ENCODE measurements around the gene INTS7. TPM values are rescaled to one million over a fixed set of nuclear protein-coding genes. Genes with fewer than 3 reads are reported as not detected.
"Not testable (repeated sequence)": the region's sequence is repeated elsewhere in the genome, so short reads cannot be mapped to it uniquely, and the experiment has no call there.

The INTS7 gene
- total RNA-seq, 2 donors from 2014 or later = 6.6 to 8.6 TPM

- intact Hi-C loops (cut with DNase I) = no loop called here
- peaks cover 0 to 3% of the 10 kb centered on the region in 2 donors for H3K36me3 ChIP-seq (replicated peaks in 1 of 2; ENCODE audit: insufficient read depth in 1 of 2, low read depth in 2 of 2)
These were observed 75.7 kb downstream of the INTS7 start for GRCh38 chr1:211959680-211960079.

GRCh38 chr1:211959221-211959620 lies 76.1 kb downstream of the INTS7 start:
- no peaks in the 10 kb centered on the region for H3K9me3 ChIP-seq
- WGBS, 2 donors = 93 to 96% methylated on average over 7 to 8 of the region's 8 CpGs
- ATAC-seq = no peak

More at GRCh38 chr1:211959680-211960079, 75.7 kb downstream of the INTS7 start:
- H3K4me1 ChIP-seq = no peaks in the 10 kb centered on the region
- no peak for DNase-seq
- TF ChIP-seq CTCF (IDR thresholded peaks at IDR 0.05) (no peak), POLR2A (IDR thresholded peaks at IDR 0.05) (no peak)
- no peak overlapping the region for H3K27ac ChIP-seq
- H3K9me3 ChIP-seq = no peaks in the 10 kb centered on the region
- no peak for ATAC-seq
- no peak overlapping the region for H3K4me3 ChIP-seq
- H3K27me3 ChIP-seq = no peaks in the 10 kb centered on the region
- 97 to 98% methylated on average over 6 to 11 of the region's 11 CpGs for WGBS, 2 donors

DNA sequence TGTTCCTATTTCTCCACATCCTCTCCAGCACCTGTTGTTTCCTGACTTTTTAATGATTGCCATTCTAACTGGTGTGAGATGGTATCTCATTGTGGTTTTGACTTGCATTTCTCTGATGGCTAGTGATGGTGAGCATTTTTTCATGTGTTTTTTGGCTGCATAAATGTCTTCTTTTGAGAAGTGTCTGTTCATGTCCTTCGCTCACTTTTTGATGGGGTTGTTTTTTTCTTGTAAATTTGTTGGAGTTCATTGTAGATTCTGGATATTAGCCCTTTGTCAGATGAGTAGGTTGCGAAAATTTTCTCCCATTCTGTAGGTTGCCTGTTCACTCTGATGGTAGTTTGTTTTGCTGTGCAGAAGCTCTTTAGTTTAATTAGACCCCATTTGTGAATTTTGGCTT lies 81.3 kb downstream of the INTS7 start:
- DNase-seq; H3K9me3 ChIP-seq; H3K27ac ChIP-seq; H3K36me3 ChIP-seq (replicated peaks in 1 of 2; ENCODE audit: insufficient read depth in 1 of 2, low read depth in 2 of 2); H3K27me3 ChIP-seq; H3K4me3 ChIP-seq; intact Hi-C loops (cut with DNase I); H3K4me1 ChIP-seq; ATAC-seq: not testable (repeated sequence)
- 80 to 100% methylated on average over 2 of the region's 2 CpGs for WGBS, 2 donors

More at GRCh38 chr1:211959221-211959620, 76.1 kb downstream of the INTS7 start:
- Histone ChIP-seq H3K36me3 (replicated peaks in 1 of 2; ENCODE audit: insufficient read depth in 1 of 2, low read depth in 2 of 2) (peaks cover 0 to 3% of the 10 kb centered on the region in 2 donors), H3K4me1 (no peaks in the 10 kb centered on the region), H3K4me3 (no peak overlapping the region), H3K27me3 (no peaks in the 10 kb centered on the region), H3K27ac (no peak overlapping the region)
- intact Hi-C loops (cut with DNase I) = no loop called here
- TF ChIP-seq POLR2A (IDR thresholded peaks at IDR 0.05) (no peak), CTCF (IDR thresholded peaks at IDR 0.05) (no peak)
- DNase-seq = no peak

DNA sequence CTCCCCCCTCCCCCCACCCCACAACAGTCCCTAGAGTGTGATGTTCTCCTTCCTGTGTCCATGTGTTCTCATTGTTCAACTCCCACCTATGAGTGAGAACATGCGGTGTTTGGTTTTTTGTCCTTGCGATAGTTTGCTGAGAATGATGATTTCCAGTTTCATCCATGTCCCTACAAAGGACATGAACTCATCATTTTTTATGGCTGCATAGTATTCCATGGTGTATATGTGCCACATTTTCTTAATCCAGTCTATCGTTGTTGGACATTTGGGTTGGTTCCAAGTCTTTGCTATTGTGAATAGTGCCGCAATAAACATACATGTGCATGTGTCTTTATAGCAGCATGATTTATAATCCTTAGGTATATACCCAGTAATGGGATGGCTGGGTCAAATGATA lies 81.8 kb downstream of the INTS7 start:
- H3K36me3 ChIP-seq (replicated peaks in 1 of 2; ENCODE audit: insufficient read depth in 1 of 2, low read depth in 2 of 2); H3K27me3 ChIP-seq; intact Hi-C loops (cut with DNase I); H3K4me3 ChIP-seq; ATAC-seq; H3K27ac ChIP-seq; H3K4me1 ChIP-seq; DNase-seq; H3K9me3 ChIP-seq: not testable (repeated sequence)
- WGBS, 2 donors = 100% methylated on average over 1 of the region's 4 CpGs; no CpG with 5 or more reads in 1 of the 2 donors

GRCh38 chr1:211952299-211952698 lies 83.1 kb downstream of the INTS7 start:
- Histone ChIP-seq H3K36me3 (replicated peaks in 1 of 2; ENCODE audit: insufficient read depth in 1 of 2, low read depth in 2 of 2) (no peaks in the 10 kb centered on the region), H3K4me1 (peaks cover 4% of the 10 kb centered on the region), H3K4me3 (no peak overlapping the region), H3K27me3 (no peaks in the 10 kb centered on the region), H3K9me3 (no peaks in the 10 kb centered on the region), H3K27ac (no peak overlapping the region)
- 89 to 94% methylated on average over 2 of the region's 2 CpGs for WGBS, 2 donors
- DNase-seq (no peak), ATAC-seq (no peak)
- no peak for TF ChIP-seq CTCF (IDR thresholded peaks at IDR 0.05)
- TF ChIP-seq POLR2A (IDR thresholded peaks at IDR 0.05) = no peak
- intact Hi-C loops (cut with DNase I) = no loop called here

- Histone ChIP-seq H3K4me1 (peaks cover 4% of the 10 kb centered on the region), H3K27ac (no peak overlapping the region), H3K27me3 (no peaks in the 10 kb centered on the region), H3K36me3 (replicated peaks in 1 of 2; ENCODE audit: insufficient read depth in 1 of 2, low read depth in 2 of 2) (no peaks in the 10 kb centered on the region), H3K4me3 (no peak overlapping the region), H3K9me3 (no peaks in the 10 kb centered on the region)
- ATAC-seq (no peak), DNase-seq (no peak)
- no peak for TF ChIP-seq POLR2A (IDR thresholded peaks at IDR 0.05)
- no peak for TF ChIP-seq CTCF (IDR thresholded peaks at IDR 0.05)
- intact Hi-C loops (cut with DNase I) = no loop called here
These were observed 83.5 kb downstream of the INTS7 start for GRCh38 chr1:211951856-211952255.
